GM12878 (cell line): Measurements from ENCODE around the gene GALNT15. TPM values are rescaled to one million over a fixed set of nuclear protein-coding genes. Genes with fewer than 3 reads are reported as not detected.

Experiments used
- ATAC-seq: fragments of 200-7000 bp; cut with Tn5 transposase; 3 replicates; pipeline ENCODE4 v1.9.1; 2020; ENCODE audit warnings: mild to moderate bottlenecking, moderate library complexity
- BruUV-seq: library from RNA; stranded (reverse); fragments of 400-500 nt; replicated peaks from 2 replicates; lab custom pipeline; 2021; lab: Mats Ljungman, UMichigan
- CTCF ChIA-PET: fragments of 300-600 bp; sonication (Branson Sonifier 250); formaldehyde crosslinking; extraction: SDS; loops from one replicate; lab custom pipeline; 2021; ENCODE audit warnings: inconsistent platforms; lab: Yijun Ruan, JAX
- POLR2A ChIA-PET: fragments of 350-600 bp; formaldehyde crosslinking; extraction: SDS; loops from one replicate; lab custom pipeline; 2021; ENCODE audit warnings: inconsistent platforms; lab: Charles Lee
- RAD21 ChIA-PET: fragments of 300-600 bp; sonication (Branson Sonifier 250); formaldehyde crosslinking; loops from one replicate; lab custom pipeline; 2023; ENCODE audit warnings: antibody characterized with exemption; ENCODE audit not compliant: unreplicated experiment; lab: Charles Lee
- SMC1A ChIA-PET: fragments of 300-600 bp; sonication (Branson Sonifier 250); formaldehyde crosslinking; loops from one replicate; lab custom pipeline; 2023; ENCODE audit not compliant: unreplicated experiment, uncharacterized antibody; lab: Charles Lee
- DNase-seq: peaks from one replicate; pipeline ENCODE4 v3.0.0-alpha.2; 2011; ENCODE audit warnings: low read depth, low spot score
- FAIRE-seq: peaks from 3 replicates; lab custom pipeline; 2011; peaks lifted over from hg19 to GRCh38; lab: Jason Lieb, UNC
- H2AFZ ChIP-seq: 2 replicates; pipeline ENCODE4 v1.6.0; 2011; ENCODE audit warnings: low read depth, low read length, control low read depth; ENCODE audit not compliant: control insufficient read depth
- H3K27ac ChIP-seq: 2 replicates; pipeline ENCODE4 v1.5.1; 2011; ENCODE audit warnings: control low read depth; ENCODE audit not compliant: control insufficient read depth, insufficient read depth
- H3K27me3 ChIP-seq, 2 experiments: replicated peaks in 1 of 2; 2 replicates each; pipeline versions ENCODE4 v1.6.0 to v1.6.1; 2011; ENCODE audit warnings: low read length in 1 of 2; ENCODE audit not compliant: control insufficient read depth in 2 of 2, insufficient read depth in 2 of 2
- H3K36me3 ChIP-seq, 2 experiments: 2 replicates each; pipeline ENCODE4 v1.5.1; 2011; ENCODE audit warnings: low read length in 1 of 2; ENCODE audit not compliant: control insufficient read depth in 2 of 2, insufficient read depth in 2 of 2
- H3K4me1 ChIP-seq: 2 replicates; pipeline ENCODE4 v1.6.1; 2011; ENCODE audit warnings: mild to moderate bottlenecking, low read length, moderate library complexity, mixed read lengths; ENCODE audit not compliant: control insufficient read depth, insufficient read depth
- H3K4me2 ChIP-seq: 2 replicates; pipeline ENCODE4 v1.6.0; 2011; ENCODE audit warnings: control low read depth; ENCODE audit not compliant: control insufficient read depth, insufficient read depth
- H3K4me3 ChIP-seq: fragments of 200-600 bp; sonication (generic); 2 replicates; pipeline ENCODE4 v1.5.1; 2016
- H3K79me2 ChIP-seq: 2 replicates; pipeline ENCODE4 v1.6.0; 2011; ENCODE audit warnings: low read length; ENCODE audit not compliant: control insufficient read depth, insufficient read depth
- H3K9ac ChIP-seq: 2 replicates; pipeline ENCODE4 v1.8.0; 2011; ENCODE audit warnings: low read length, control low read depth, mixed read lengths; ENCODE audit not compliant: control insufficient read depth, insufficient read depth
- H3K9me3 ChIP-seq: replicated peaks from 3 replicates; pipeline ENCODE4 v1.5.1; 2011; ENCODE audit warnings: mild to moderate bottlenecking, low read length; ENCODE audit not compliant: control insufficient read depth, insufficient read depth
- H4K20me1 ChIP-seq: 2 replicates; pipeline ENCODE4 v1.6.0; 2011; ENCODE audit not compliant: control insufficient read depth, insufficient read depth
- BCL11A ChIP-seq: IDR thresholded peaks from 2 replicates; pipeline ENCODE4 v1.6.1; 2011; ENCODE audit warnings: low read depth, low read length
- EED ChIP-seq: sonication (generic); IDR thresholded peaks from 2 replicates; pipeline ENCODE4 v1.6.1; 2016; ENCODE audit warnings: antibody characterized with exemption, low read depth
- GABPA ChIP-seq: IDR thresholded peaks from 2 replicates; pipeline ENCODE4 v1.6.1; 2014; ENCODE audit warnings: antibody characterized with exemption, low read depth, mild to moderate bottlenecking, inconsistent platforms
- HDGF ChIP-seq: fragments of 450-650 bp; IDR thresholded peaks from 2 replicates; pipeline ENCODE4 v1.6.1; 2016; ENCODE audit warnings: antibody characterized with exemption
- IKZF1 ChIP-seq: fragments of 450-650 bp; conservative IDR thresholded peaks from 2 replicates; pipeline ENCODE4 v1.6.1; 2017; ENCODE audit warnings: antibody characterized with exemption, mild to moderate bottlenecking
- NR2C2 ChIP-seq: IDR thresholded peaks from 2 replicates; pipeline ENCODE4 v1.6.1; 2011; ENCODE audit warnings: borderline replicate concordance, low read depth; ENCODE audit not compliant: control insufficient read depth, insufficient read length
- SIX5 ChIP-seq: IDR thresholded peaks from 2 replicates; pipeline ENCODE4 v1.6.1; 2011; ENCODE audit warnings: mild to moderate bottlenecking, low read depth, low read length, moderate library complexity; ENCODE audit not compliant: severe bottlenecking
- SMARCA5 ChIP-seq: fragments of 450-650 bp; IDR thresholded peaks from 2 replicates; pipeline ENCODE4 v1.6.1; 2017; ENCODE audit warnings: mild to moderate bottlenecking
- ZBED1 ChIP-seq: IDR thresholded peaks from 2 replicates; pipeline ENCODE4 v1.6.1; 2016; ENCODE audit warnings: borderline replicate concordance
- ZNF24 ChIP-seq: fragments of 450-650 bp; IDR thresholded peaks from 2 replicates; pipeline ENCODE4 v1.6.1; 2017; ENCODE audit warnings: antibody characterized with exemption, mild to moderate bottlenecking
- ZNF274 ChIP-seq: IDR thresholded peaks from one replicate; pipeline ENCODE4 v1.8.0; 2011; ENCODE audit not compliant: insufficient read length, insufficient read depth
- WGBS: methylation state at CpG from one replicate; pipeline ENCODE4 v1.1.6; 2016; ENCODE audit warnings: low lambda C conversion rate; ENCODE audit not compliant: insufficient replicate concordance, insufficient coverage; ENCODE audit errors: missing lambda C conversion rate; 5-methylcytosine and 5-hydroxymethylcytosine counted together
- in situ Hi-C: fragments of 300-500 bp; cut with MboI; formaldehyde crosslinking; loops from 9 replicates; pipeline ENCODE4 v1.14.3; 2018; ENCODE audit warnings: mixed read lengths
- intact Hi-C: fragments of 100-400 bp; cut with micrococcal nuclease; formaldehyde crosslinking; loops from one replicate; pipeline ENCODE4 v1.14.2; 2022; ENCODE audit not compliant: unreplicated experiment
- polyA plus RNA-seq, 11 experiments: library from polyadenylated mRNA; depleted of rRNA in 4 of 11; unstranded in 6 of 11; stranded (reverse) in 5 of 11; fragments of >200 nt; fragmentation: Nextera tagmentation in 4 of 11; fragmentation: Illumina TruSeq in 1 of 11; extraction: Ambion mirVana in 4 of 11; extraction: Trizol in 1 of 11; gene quantifications; 1 replicate in 1 of 11; 2 replicates in 10 of 11; pipeline versions ENCODE4 v1.2.1 to v1.2.3, GENCODE V29; 2011 to 2016; ENCODE audit warnings: inconsistent platforms in 2 of 11, missing spikeins in 2 of 11, low read depth in 1 of 11
- total RNA-seq, 4 experiments: library from RNA; depleted of rRNA in 3 of 4; stranded (reverse); fragments of >200 nt in 3 of 4; fragmentation: Illumina TruSeq in 1 of 4; extraction: Trizol in 1 of 4; gene quantifications; 2 replicates each; pipeline versions ENCODE4 v1.2.1 to v1.2.3, GENCODE V29; 2013 to 2021
- TF ChIP-seq, protein P1 (sequence below): fragments of 450-650 bp; IDR thresholded peaks from 2 replicates; pipeline ENCODE4 v1.6.1; 2017; ENCODE audit warnings: antibody characterized with exemption, mild to moderate bottlenecking, moderate library complexity
- TF ChIP-seq, protein P2 (sequence below): fragments of 450-650 bp; conservative IDR thresholded peaks from 2 replicates; pipeline ENCODE4 v1.6.1; 2017; ENCODE audit warnings: mild to moderate bottlenecking, moderate library complexity
- TF ChIP-seq, protein P3 (sequence below): IDR thresholded peaks from 2 replicates; pipeline ENCODE4 v1.6.1; 2012; ENCODE audit warnings: low read depth, low read length, improper control_type of control experiment

Gene GALNT15
- total and polyA plus RNA-seq, 10 of the 15 experiments (the other 5 are each of a cell fraction or from before 2014, with no cell fraction given), result 0.03 to 0.05 TPM; not detected in 8

DNA sequence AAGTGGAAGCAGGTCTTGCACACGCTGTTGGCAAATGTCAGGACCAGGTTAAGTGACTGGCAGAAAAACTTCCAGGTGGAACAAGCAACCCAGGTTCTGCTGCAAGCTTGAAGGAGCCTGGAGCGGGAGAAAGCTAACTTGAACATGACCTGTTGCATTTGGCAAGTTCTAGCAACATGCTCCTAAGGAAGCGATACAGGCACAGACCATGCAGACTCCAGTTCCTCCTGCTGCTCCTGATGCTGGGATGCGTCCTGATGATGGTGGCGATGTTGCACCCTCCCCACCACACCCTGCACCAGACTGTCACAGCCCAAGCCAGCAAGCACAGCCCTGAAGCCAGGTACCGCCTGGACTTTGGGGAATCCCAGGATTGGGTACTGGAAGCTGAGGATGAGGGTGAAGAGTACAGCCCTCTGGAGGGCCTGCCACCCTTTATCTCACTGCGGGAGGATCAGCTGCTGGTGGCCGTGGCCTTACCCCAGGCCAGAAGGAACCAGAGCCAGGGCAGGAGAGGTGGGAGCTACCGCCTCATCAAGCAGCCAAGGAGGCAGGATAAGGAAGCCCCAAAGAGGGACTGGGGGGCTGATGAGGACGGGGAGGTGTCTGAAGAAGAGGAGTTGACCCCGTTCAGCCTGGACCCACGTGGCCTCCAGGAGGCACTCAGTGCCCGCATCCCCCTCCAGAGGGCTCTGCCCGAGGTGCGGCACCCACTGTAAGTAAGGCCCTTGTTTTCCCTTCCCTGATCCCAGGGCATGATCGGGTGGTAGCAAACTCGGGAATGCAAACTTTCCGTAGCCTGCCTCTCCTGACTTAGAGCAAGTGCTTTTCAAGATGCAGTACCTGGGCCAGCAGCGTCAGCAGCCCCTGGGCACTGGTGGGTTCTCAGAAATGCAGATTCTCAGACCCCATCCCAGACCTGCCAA lies 759 bp downstream of the GALNT15 start:
- FAIRE-seq, result no peak
- intact Hi-C loops, result loop anchor here (10.0 kb wide), 1 partner anchor 540 kb away; no protein-coding TSS in a partner anchor
- SMC1A ChIA-PET, result interaction anchor here (1.0 to 2.4 kb wide), 5 partner anchors 68 to 126 kb away, joined by 3 to 13 read pairs (median 3); no protein-coding TSS in a partner anchor
- TF ChIP-seq HDGF (no peak), NR2C2 (no peak), BCL11A (no peak), IKZF1 (no peak), SMARCA5 (no peak), ZBED1 (no peak), ZNF274 (no peak), EED (no peak), SIX5 (no peak), GABPA (no peak), ZNF24 (no peak)
- TF ChIP-seq, protein P1, sequence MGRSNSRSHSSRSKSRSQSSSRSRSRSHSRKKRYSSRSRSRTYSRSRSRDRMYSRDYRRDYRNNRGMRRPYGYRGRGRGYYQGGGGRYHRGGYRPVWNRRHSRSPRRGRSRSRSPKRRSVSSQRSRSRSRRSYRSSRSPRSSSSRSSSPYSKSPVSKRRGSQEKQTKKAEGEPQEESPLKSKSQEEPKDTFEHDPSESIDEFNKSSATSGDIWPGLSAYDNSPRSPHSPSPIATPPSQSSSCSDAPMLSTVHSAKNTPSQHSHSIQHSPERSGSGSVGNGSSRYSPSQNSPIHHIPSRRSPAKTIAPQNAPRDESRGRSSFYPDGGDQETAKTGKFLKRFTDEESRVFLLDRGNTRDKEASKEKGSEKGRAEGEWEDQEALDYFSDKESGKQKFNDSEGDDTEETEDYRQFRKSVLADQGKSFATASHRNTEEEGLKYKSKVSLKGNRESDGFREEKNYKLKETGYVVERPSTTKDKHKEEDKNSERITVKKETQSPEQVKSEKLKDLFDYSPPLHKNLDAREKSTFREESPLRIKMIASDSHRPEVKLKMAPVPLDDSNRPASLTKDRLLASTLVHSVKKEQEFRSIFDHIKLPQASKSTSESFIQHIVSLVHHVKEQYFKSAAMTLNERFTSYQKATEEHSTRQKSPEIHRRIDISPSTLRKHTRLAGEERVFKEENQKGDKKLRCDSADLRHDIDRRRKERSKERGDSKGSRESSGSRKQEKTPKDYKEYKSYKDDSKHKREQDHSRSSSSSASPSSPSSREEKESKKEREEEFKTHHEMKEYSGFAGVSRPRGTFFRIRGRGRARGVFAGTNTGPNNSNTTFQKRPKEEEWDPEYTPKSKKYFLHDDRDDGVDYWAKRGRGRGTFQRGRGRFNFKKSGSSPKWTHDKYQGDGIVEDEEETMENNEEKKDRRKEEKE, result no peak
- TF ChIP-seq, protein P2, sequence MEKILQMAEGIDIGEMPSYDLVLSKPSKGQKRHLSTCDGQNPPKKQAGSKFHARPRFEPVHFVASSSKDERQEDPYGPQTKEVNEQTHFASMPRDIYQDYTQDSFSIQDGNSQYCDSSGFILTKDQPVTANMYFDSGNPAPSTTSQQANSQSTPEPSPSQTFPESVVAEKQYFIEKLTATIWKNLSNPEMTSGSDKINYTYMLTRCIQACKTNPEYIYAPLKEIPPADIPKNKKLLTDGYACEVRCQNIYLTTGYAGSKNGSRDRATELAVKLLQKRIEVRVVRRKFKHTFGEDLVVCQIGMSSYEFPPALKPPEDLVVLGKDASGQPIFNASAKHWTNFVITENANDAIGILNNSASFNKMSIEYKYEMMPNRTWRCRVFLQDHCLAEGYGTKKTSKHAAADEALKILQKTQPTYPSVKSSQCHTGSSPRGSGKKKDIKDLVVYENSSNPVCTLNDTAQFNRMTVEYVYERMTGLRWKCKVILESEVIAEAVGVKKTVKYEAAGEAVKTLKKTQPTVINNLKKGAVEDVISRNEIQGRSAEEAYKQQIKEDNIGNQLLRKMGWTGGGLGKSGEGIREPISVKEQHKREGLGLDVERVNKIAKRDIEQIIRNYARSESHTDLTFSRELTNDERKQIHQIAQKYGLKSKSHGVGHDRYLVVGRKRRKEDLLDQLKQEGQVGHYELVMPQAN, result no peak
- TF ChIP-seq, protein P3, sequence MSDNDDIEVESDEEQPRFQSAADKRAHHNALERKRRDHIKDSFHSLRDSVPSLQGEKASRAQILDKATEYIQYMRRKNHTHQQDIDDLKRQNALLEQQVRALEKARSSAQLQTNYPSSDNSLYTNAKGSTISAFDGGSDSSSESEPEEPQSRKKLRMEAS, result no peak

More for the DNA sequence above, 759 bp downstream of the GALNT15 start:
- 44% methylated on average over 19 of the region's 19 CpGs for WGBS
- Histone ChIP-seq H3K4me2 (no peak overlapping the region), H3K27ac (no peak overlapping the region), H3K36me3 (no peaks in the 10 kb centered on the region), H2AFZ (no peak overlapping the region), H3K27me3 (peaks cover 0 to 3% of the 10 kb centered on the region in 2 experiments; a peak in 2 of 4 replicates), H3K79me2 (no peaks in the 10 kb centered on the region), H3K9me3 (no peaks in the 10 kb centered on the region), H3K9ac (no peak overlapping the region), H3K4me1 (no peaks in the 10 kb centered on the region), H4K20me1 (no peaks in the 10 kb centered on the region), H3K4me3 (no peak overlapping the region)
- BruUV-seq, result no TSS peak
- ATAC-seq (no peak), DNase-seq (no peak)
- in situ Hi-C loops, result loop anchor here (5.0 to 10.0 kb wide), 2 partner anchors 130 to 363 kb away; no protein-coding TSS in a partner anchor
- POLR2A ChIA-PET, result no interaction called here
- CTCF ChIA-PET, result interaction anchor here (1.6 to 9.8 kb wide), 2 partner anchors 103 to 126 kb away, joined by 3 to 127 read pairs; no protein-coding TSS in a partner anchor
- RAD21 ChIA-PET, result interaction anchor here (0.5 to 1.2 kb wide), 2 partner anchors 78 to 360 kb away, joined by 3 to 4 read pairs; no protein-coding TSS in a partner anchor
